ENCODE data around the gene DNAJC7.
A peak's percentile ranks its signal among the peaks of the same experiment; 100 is the strongest.

DNAJC7 gene

DNA sequence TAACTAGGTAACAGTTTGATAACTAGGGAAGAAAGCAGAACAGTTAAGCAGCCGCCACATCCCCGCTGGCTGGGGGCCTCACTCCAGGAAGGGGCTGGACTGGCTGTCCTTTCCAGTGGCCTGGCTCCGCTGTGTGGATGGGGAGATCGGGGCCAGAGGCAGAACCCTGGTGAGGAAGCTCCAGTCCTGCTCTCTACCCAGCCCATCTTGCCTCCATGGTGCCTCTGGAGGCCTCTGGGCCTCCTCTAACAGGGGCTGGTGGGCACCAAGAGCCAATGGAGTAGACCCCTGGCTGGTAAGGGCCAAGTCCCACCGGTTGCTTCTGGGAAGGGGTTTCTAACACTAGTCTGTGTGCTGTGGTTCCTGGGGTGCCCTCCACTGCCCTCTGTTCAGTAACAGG lies 42.6 kb downstream of the DNAJC7 start:
- DNase-seq: no peak

DNA sequence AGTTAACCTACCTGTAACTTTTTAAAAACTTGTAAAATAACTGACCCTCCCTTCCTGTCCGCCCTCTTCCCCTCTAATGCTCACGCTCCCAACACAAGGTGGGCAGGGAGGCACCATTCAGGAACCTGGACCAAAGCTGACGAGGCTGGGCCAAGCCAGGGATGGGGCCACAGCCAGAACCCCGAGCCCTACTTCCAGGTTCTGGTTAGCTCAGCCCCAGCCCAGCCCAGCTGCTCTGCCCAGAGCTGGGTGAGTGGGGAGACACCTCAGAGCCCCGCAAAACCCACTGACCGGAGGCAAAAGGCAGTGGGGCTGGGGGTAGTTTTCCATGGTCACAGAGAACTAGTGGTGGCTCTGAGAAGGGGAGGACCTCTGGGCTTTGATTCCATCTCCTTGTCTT lies 43.2 kb downstream of the DNAJC7 start:
- no peak for DNase-seq

DNA sequence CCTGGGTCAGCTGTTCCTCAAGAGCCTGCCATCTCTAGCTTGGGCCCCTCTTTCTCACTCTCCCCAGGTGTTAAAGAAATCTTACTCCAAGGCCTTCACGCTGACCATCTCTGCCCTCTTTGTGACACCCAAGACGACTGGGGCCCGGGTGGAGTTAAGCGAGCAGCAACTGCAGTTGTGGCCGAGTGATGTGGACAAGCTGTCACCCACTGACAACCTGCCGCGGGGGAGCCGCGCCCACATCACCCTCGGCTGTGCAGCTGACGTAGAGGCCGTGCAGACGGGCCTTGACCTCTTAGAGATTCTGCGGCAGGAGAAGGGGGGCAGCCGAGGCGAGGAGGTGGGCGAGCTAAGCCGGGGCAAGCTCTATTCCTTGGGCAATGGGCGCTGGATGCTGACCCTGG lies 43.8 kb downstream of the DNAJC7 start:
- DNase-seq: no peak

DNA sequence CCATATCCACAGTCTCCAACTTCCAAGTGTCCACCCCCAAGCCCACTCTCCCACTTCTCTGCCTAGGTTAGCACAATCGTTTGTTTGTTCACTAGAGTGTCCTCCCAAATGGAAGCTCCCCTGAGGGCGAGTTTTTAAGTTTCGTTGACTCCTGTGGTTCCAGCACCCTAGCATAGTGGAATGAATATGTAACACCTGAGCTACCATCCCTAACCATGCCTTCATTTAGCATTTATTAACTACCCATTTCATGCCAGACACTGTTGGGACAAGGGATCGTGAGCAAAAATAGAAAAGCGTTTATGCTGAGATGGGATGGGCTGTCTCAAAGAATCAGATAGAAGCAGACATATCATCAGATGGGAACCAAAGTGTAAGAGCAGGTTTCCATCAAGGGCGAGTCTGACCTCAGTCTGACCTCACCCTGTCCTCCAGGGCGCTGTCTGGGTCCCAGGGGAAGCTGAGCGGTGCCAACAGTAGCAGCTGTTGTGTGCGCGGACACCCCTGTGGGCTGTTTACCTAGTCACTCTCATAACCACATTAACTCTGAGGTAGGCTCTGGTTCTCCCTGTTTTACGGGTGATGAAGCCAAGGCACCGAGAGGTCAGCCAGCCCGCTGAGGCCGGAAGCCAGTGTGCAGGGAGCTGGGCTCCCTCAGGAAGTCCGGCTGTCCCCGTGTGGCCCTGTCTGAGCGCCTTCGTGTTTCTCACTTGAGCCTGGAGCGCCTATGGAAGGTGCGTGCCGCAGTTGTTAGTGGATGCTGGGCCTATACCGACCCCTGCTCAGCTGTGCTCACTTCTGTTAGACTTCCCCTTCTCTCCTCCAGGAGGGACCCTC lies 44.5 kb downstream of the DNAJC7 start:
- peak in 1 of 2 donors; percentile 32 for DNase-seq

DNA sequence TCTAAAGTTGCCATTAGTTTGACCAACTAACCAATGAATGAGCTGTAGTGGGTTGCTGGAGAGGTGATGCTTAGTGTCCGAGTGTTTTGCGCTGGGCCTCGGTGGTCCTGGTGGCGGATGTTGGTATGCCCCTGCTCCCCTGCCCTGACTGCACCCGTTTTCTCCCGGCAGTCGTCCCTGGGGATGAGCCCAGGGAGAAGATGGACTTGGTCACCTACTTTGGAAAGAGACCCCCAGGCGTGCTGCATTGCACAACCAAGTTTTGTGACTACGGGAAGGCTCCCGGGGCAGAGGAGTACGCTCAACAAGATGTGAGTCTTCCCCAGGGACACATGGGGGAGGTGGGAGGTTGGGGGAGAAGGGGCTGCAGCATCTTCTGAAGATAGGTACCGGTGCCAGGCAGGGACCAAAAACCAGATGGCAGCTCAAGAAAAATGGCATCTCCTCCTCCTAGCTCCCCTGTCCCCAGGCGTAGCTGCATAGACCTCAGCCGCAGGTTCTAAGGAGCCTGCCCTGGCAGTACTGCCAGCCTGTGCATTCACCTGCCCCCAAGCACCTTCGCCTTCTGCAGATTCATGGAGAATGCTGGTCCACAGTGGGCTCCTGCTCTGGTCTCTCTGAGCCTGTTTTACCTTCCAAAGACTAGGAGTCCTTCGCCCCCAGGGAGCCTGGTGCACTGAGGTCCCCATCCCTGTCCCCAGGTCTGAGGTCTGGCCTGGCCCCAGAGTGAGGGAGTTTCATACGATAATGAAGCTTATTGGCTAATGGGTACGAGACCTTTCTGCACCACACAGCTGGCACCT lies 45.3 kb downstream of the DNAJC7 start:
- DNase-seq: no peak

DNA sequence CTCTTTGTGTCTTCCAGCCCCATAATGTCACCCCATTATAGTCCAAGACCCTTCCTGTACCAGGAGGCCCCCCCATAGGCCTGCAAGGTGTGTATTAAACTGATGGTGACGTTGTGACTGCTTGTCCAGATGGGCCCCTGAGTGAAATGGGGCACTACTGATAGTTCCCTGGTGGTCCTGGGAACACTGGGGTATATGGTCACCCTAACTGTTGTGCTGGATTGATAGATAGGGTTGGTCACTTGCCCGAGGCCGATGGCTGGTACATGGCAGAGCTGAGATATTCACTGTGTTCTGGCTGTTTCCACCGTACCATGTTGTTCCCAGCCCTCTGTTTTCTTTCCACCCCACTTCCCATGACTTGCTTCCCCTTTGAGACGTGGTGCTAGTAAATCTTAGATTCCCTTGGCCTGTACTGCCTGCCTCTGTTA lies 46.3 kb downstream of the DNAJC7 start:
- no peak for DNase-seq

DNA sequence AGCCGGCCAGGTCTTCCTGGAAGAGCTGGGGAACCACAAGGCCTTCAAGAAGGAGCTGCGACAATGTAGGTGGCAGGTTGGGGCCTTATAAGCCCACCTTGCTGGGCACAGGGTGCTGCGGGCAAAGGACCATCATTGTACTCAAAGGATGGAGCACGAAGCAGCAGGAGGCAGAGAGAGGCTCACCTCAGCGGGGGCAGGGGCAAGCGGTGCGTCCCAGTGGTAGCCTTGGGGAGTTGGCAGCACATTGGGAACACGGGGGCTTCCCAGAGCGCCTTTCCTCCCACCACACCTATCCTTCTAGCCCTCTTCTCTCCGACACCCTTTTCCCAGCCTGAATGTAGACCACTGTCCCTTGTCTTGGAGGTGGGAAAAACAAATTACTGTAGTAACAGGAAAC lies 48.6 kb downstream of the DNAJC7 start:
- DNase-seq: no peak

DNA sequence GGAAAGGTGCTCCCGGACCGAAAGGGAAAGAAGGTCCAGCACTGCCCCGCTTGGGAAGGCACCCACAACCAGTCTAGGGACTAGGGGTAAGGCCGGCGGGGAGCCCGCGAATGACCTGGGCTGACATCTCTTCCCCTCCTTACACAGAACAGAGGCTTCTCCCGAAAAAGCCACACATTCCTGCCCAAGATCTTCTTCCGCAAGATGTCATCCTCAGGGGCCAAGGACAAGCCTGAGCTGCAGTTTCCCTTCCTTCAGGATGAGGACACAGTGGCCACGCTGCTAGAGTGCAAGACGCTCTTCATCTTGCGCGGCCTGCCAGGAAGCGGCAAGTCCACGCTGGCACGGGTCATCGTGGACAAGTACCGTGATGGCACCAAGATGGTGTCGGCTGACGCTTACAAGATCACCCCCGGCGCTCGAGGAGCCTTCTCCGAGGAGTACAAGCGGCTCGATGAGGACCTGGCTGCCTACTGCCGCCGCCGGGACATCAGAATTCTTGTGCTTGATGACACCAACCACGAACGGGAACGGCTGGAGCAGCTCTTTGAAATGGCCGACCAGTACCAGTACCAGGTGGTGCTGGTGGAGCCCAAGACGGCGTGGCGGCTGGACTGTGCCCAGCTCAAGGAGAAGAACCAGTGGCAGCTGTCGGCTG lies 49.2 kb downstream of the DNAJC7 start:
- DNase-seq: no peak

DNA sequence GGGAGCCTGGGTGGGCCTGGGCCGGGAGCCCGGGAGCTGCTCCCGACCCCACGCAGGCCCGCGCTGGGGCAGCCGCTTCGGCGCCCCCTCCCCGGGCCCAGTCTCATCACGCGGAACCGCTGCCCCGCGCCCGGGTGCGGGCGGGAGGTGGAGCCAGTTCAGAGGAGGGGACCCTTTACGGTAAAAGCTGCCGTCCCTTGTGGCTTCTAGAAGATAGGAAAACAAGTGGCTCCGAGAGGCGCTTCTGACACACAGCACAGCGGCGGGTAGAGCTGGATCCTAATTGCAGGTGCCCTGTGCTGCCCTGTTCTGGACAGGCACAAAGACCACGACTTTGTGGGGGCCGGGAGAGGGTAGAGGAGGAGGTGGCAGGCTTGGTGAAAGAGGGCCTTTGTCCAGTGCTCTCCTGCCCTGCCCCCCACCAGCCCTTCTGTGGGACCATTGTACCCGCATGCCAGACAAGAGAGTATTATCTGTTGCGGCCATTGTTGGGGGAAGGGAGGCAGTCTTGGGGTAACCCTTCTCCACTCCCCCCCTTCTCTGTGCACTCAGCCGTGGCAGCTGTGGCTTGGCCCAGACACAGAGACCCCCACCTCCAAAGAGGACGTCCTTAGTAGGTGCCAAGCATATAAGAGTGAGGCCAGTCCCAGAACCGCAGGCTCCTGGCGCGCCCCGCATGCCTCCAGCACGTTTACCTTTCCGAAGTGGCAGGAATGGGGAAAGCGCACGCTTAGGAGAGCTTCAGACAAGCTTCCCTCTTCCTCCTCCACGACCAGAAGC lies 49.9 kb downstream of the DNAJC7 start:
- DNase-seq: peak in 1 of 2 donors; percentile 30

DNA sequence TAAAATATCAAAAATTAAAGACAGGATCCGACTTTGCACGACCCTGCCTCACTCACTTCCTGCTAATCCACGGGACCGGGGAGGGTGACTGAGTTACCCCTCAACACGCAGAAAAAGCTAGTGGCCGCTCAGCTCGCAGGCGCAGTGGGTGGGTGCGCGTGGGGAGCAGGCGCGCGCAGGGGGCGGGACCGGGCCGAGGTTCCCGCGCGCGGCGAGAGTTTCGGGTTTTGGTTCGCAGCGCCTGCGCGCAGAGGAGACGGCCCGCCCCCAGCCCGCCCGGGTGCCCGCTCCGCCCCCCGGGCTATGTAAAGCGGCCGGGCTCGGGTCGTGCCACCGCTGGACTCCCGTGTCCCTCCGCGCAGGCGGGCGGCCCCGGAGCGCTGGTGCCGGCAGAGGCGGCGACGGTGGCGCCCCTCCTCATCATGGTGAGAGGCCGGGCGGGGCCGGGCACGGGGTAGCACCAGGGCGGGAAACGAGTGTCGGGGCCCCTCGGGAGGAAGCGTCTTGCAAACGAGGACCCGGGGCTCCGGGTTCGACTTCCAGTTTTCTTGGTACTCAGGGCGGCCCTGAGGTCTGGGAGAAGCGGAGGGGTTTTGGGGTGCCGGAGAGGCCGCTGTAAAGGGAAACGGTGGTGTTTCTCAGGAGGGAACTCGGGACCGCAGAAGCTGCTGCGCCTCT lies 50.6 kb downstream of the DNAJC7 start, which contains the start of gene CNP:
TSS of gene CNP (plus strand) at position 333 of the 678 bp plus-strand sequence. CDS start at position 423, 90 bp downstream.
- DNase-seq: peak; percentile 91 to 92

DNA sequence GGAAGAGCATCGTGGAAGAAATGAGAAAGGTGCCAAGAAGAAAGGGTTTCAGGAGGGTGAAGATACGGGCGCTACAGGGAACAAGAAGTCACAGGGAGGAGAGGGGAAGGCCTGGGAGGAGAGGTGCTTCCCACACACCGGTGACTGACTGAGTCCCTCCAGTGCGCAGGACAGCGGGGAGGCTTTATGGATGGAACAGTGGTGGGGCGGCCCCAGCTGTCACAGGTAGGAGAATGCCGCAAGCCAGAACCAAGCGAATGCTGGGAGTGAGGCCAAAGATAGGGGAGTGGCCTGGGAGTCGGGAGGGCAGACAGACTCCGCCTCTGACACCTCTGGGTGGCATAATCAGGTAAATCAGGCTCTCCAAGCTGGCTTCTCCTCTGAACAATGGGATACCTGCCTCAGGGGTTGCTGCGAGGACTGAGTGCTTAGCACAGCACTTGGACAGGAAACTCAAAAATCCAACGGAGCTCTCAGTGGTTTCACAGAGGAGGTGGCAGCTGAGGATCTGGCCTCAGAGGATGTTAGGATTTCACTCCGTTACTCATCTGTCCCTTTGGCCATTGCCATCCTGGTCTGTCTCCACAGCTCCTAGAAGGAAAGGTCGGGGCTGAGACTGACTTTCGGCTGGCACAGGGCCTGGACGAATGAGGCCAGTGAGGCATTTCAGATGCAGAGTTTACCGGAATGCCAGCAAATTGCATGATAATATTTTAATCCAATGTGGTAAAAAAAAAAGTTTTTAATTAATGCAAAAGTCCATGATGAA lies 51.4 kb downstream of the DNAJC7 start:
- peak; percentile 67 to 77 for DNase-seq

DNA sequence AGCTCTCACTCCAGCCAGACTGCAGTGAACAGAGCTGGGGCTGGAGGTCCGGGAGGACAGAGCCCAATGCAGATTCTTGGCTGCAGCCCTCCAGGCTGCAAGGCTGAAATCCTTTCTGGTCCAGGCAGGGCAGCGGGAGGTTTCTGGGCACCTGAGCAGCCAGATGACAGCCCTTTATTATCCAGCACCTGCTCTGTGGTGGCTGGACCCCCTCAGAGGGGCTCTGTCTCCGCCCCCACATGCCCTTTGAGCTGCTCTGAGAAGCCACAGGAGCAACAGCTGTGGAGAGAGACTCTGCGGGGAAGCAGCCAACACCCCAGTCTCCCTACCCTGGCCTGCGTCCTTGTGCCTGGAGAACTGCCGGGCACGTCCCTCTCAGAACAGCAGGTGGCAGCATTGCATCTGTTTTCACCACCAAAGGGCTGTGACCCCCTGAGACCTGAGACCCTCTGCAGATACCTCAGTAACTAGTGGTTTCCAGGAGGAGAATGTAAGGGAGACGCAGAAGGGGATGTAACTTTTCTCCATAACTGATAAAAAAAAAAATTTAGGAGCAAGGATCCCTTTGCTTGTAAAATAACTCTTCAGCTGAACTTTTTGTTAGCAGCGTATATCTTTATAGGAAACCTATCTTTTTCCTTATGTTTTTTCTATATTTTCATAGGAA lies 54.3 kb downstream of the DNAJC7 start:
- peak; percentile 73 for DNase-seq

DNA sequence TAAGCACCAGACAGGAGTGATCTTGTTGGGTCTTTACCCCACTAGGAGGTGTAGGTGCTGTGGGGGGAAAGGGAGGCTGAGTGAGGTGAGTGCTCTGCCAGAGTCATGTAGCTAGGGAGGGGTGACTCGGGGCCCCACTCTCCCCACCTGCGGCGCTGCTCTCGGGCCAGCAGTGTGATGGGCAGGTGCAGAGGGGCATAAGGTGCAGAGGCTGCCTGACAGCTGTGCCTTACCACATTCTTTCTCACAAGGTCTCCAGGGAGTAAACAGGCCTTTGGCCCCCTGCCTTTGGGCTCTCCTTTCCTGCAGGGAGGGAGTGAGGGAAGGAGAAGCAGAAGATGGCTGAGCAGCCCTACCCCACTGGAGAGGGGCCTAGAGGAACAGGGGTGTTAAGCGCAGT lies 55.1 kb downstream of the DNAJC7 start:
- DNase-seq: no peak

DNA sequence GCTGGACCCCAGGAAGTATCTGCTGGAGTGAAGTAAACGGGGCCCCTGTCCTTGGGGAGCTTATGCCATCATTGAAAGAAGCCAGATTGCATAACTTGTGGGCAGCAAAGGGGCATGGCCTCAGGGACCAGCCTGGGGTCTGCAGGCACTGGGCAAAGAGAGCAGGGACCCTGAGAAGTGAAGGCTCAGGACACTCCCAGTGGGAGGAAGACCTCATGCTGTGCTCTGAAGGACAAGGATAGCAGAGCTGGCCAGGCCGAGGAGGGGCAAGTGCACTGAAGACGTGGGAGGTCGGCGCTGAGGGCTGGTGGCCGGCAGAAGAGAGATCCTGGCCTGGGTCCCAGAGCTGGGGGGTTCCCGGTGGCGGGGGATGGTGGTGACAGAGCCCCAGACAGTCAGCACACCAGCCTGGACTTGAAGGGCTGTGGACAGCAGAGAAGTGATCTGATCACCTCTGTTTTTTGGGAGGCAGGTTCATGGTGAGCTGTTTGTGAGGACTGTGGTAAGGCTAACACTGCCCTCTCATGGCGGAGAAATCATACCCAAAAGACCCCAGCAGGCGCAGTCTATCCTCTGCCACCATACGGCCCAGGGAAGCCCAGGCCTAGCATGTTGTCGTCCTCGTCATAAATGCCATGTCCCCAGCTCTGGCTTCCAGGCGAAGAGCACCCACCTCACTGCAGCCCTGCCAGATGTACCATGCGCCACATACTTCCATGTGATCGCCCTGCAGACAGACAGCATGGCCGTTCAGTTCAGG lies 57.7 kb downstream of the DNAJC7 start:
- no peak for DNase-seq

DNA sequence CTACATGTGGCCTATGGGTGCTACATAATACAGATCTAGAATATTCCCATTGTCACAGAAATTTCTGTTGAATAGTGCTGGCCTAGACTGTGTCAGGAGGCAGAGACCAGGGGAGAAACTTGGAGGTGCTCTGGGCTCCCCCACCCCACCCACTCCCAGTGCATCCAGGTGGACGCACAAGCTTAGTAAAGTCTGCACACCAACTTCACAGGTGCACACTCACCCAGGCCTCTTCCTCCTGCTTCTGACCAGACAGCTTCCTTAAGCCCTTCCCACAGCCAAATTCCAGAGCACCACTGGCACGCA lies 58.3 kb downstream of the DNAJC7 start:
- no peak for DNase-seq

DNA sequence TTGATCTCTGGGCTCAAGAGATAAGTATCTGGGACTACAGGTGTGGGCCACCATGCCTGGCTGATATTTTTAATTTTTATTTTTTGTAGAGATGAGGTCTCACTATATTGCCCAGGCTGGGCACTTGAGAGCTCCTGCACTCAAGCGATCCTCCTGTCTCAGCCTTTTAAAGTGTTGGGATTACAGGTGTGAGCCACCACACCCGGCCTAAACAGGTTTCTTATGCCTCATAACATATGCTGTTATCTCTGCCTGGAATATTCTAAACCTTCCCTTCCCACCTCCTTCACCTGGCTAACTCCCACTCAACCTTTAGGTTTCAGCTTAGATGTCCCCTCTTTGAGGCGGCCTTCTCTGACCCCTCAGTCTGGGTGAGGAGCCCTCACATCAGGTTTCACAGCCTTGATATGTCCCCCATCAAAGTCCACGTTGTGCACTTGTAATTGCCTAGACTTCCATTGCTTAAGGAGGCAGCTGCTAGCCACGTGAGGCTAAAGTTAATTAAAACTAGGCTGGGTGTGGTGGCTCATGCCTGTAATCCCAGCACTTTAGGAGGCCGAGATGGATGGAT lies 59.3 kb downstream of the DNAJC7 start:
- DNase-seq: no peak

DNA sequence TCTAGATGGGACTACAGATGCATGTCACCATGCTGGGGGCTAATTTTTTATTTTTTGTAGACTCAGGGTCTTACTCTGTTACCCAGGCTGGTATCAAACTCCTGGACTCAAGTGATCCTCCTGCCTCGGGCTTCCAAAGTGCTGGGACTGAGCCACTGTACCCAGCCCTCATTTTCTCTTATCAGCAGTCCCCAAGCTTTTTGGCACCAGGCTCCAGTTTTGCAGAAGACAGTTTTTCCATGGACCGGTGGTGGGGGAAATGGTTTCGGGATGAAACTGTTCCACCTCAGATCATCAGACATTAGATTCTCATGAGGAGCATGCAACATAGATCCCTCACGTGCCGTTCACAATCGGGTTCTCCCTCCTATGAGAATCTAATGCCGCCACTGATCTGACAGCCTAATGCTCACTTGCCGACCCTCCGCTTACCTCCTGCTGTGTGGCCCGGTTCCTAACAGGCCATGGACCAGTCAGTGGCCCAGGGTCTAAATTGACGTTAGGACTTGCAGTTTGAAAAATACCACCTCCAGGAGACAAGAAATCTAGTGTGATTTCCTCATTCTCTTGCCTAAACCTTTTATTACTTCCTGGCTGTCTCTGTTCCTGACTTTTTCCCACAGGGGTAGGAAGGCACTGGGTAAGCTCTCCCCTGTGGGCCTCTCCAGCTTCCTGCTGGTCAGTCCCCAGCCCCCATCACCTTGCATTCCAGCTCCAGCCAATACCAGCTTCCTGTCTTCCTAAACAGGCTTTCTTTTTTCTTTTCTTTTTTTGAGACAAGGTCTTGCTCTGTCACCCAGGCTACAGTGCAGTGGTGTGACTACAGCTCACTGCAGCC lies 60.0 kb downstream of the DNAJC7 start:
- no peak for DNase-seq

DNA sequence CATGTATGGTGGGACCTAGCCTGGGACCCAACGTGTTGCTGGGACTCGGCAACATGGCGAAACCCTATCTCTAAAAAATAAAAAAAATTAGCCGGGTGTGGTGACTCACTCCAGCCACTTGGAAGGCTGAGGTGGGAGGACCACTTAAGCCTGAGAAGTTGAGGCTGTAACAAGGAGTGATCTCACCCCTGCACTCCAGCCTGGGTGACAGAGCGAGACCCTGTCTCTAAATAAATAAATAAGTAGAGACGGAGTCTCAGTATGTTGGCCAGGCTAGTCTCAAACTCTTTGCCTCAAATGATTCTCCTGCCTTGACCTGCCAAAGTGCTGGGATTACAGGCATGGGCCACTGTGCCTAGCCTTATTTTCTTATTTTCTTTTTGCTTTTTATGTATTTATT lies 60.7 kb downstream of the DNAJC7 start:
- no peak for DNase-seq

Measured in CD4-positive, alpha-beta T cell treated with Interleukin-1 beta for 1 hour (primary cell).